ENCODE results near the gene BRF1. TPM values are rescaled to one million over a fixed set of nuclear protein-coding genes. Genes with fewer than 3 reads are reported as not detected.
"Not testable (repeated sequence)": the region's sequence is repeated elsewhere in the genome, so short reads cannot be mapped to it uniquely, and the experiment has no call there.

The BRF1 gene
- total RNA-seq, 1 donor from 2014 or later = 51.1 TPM

- Mint-ChIP-seq H3K9me3 (no peaks in the 10 kb centered on the region), H3K27me3 (ENCODE audit: low read depth) (no peaks in the 10 kb centered on the region), H3K27ac (ENCODE audit: unreplicated experiment) (peak overlapping the region; percentile 78), H3K36me3 (ENCODE audit: low read depth) (no peaks in the 10 kb centered on the region), H3K4me1 (peaks cover 14% of the 10 kb centered on the region), H3K4me3 (peak overlapping the region; percentile 28)
- DNase-seq (ENCODE audit: low read depth, low spot score) = no peak
- no peak for TF ChIP-seq CTCF (conservative IDR thresholded peaks at IDR 0.05)
Observed at GRCh38 chr14:105294142-105294597, 6.6 kb downstream of the BRF1 start.

GRCh38 chr14:105292826-105293711 lies 7.7 kb downstream of the BRF1 start:
- no peak for DNase-seq (ENCODE audit: low read depth, low spot score)
- TF ChIP-seq CTCF (conservative IDR thresholded peaks at IDR 0.05) = no peak

GRCh38 chr14:105290621-105291346 lies 10.0 kb downstream of the BRF1 start:
- no peak for TF ChIP-seq CTCF (conservative IDR thresholded peaks at IDR 0.05)
- no peaks in the 10 kb centered on the region for H3K9me3 Mint-ChIP-seq
- H3K36me3 Mint-ChIP-seq (ENCODE audit: low read depth) = no peaks in the 10 kb centered on the region
- peaks cover 12% of the 10 kb centered on the region for H3K4me1 Mint-ChIP-seq
- H3K27me3 Mint-ChIP-seq (ENCODE audit: low read depth) = no peaks in the 10 kb centered on the region
- no peak for DNase-seq (ENCODE audit: low read depth, low spot score)
- H3K27ac Mint-ChIP-seq (ENCODE audit: unreplicated experiment) = no peak overlapping the region
- H3K4me3 Mint-ChIP-seq = no peak overlapping the region

More at GRCh38 chr14:105292826-105293711, 7.7 kb downstream of the BRF1 start:
- H3K27me3 Mint-ChIP-seq (ENCODE audit: low read depth) = no peaks in the 10 kb centered on the region
- H3K9me3 Mint-ChIP-seq = no peaks in the 10 kb centered on the region
- H3K27ac Mint-ChIP-seq (ENCODE audit: unreplicated experiment) = peak overlapping the region; percentile 27
- peaks cover 11% of the 10 kb centered on the region for H3K4me1 Mint-ChIP-seq
- H3K36me3 Mint-ChIP-seq (ENCODE audit: low read depth) = no peaks in the 10 kb centered on the region
- no peak overlapping the region for H3K4me3 Mint-ChIP-seq

GRCh38 chr14:105288936-105289335 lies 11.9 kb downstream of the BRF1 start:
- not testable (repeated sequence) for H3K36me3 Mint-ChIP-seq (ENCODE audit: low read depth); H3K27ac Mint-ChIP-seq (ENCODE audit: unreplicated experiment); H3K9me3 Mint-ChIP-seq; H3K4me1 Mint-ChIP-seq; H3K4me3 Mint-ChIP-seq; DNase-seq (ENCODE audit: low read depth, low spot score); H3K27me3 Mint-ChIP-seq (ENCODE audit: low read depth)

- Mint-ChIP-seq H3K27ac (ENCODE audit: unreplicated experiment) (no peak overlapping the region), H3K9me3 (no peaks in the 10 kb centered on the region), H3K4me3 (no peak overlapping the region), H3K27me3 (ENCODE audit: low read depth) (no peaks in the 10 kb centered on the region), H3K4me1 (peaks cover 8% of the 10 kb centered on the region), H3K36me3 (ENCODE audit: low read depth) (no peaks in the 10 kb centered on the region)
- no peak for DNase-seq (ENCODE audit: low read depth, low spot score)
- TF ChIP-seq CTCF (conservative IDR thresholded peaks at IDR 0.05) = no peak
Observed at GRCh38 chr14:105287249-105288102, 13.3 kb downstream of the BRF1 start.
